Left ventricle myocardium inferior (tissue), 1 donor: ENCODE data around the gene ARL15. TPM values are rescaled to one million over a fixed set of nuclear protein-coding genes. Genes with fewer than 3 reads are reported as not detected.

Source experiments
- DNase-seq: peaks from one replicate; pipeline ENCODE4 v3.0.0-alpha.2; 2020
- H3K27ac ChIP-seq: fragments of 200-600 bp; replicated peaks from 2 replicates; pipeline ENCODE4 v1.8.0; 2021
- H3K27me3 ChIP-seq: fragments of 200-600 bp; 2 replicates; pipeline ENCODE4 v1.8.0; 2021; ENCODE audit warnings: low read depth
- H3K36me3 ChIP-seq: fragments of 200-600 bp; 2 replicates; pipeline ENCODE4 v1.8.0; 2021
- H3K4me1 ChIP-seq: fragments of 200-600 bp; 2 replicates; pipeline ENCODE4 v1.8.0; 2021
- H3K4me3 ChIP-seq: fragments of 200-600 bp; 2 replicates; pipeline ENCODE4 v1.8.0; 2021; ENCODE audit warnings: mild to moderate bottlenecking, moderate library complexity
- H3K9me3 ChIP-seq: fragments of 200-600 bp; replicated peaks from 2 replicates; pipeline ENCODE4 v1.8.0; 2021
- intact Hi-C: fragments of 100-400 bp; cut with micrococcal nuclease; formaldehyde crosslinking; loops from one replicate; pipeline ENCODE4 v1.11.0; 2022
- total RNA-seq: library from RNA; stranded (reverse); fragmentation: NEBNext Ultra II Directional; extraction: Animal tissue kit (Norgen Biotek cat#: 25700); gene quantifications from one replicate; pipeline ENCODE4 v1.2.1, GENCODE V29; 2021
- TF ChIP-seq, protein P1 (sequence below): fragments of 200-600 bp; IDR thresholded peaks from 2 replicates; pipeline ENCODE4 v1.8.0; 2021; ENCODE audit warnings: antibody characterized with exemption, mild to moderate bottlenecking, borderline replicate concordance
- donor health status: DM: no; HTN: yes; CAD: no; lungs with severe emphysema.

Gene ARL15
- total RNA-seq, 1 donor from 2014 or later, result 18.2 TPM

DNA sequence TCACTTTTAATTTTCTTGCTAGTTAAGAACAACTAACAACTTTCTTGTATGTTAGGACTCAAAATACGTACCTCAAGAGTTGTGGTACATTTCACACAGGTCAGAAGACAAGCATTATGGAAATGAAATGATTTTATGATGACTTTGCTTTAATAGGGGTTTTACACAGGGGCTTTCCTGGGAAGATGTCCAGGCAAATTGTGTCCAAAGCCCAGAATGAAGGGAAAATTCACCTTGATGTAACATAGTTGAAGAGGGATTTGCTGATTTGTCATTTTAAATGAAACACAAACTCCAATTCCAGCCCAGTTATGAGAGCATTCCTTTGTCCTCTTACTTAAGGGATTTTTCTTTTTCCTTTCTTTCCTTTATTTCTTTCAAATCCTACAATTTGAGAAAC is 89.2 kb downstream of the ARL15 start:
- intact Hi-C loops, result loop anchor here (10.0 kb wide), 1 partner anchor 1056 kb away; no protein-coding TSS in a partner anchor
- H3K4me3 ChIP-seq, result no peak overlapping the region
- no peak for DNase-seq

DNA sequence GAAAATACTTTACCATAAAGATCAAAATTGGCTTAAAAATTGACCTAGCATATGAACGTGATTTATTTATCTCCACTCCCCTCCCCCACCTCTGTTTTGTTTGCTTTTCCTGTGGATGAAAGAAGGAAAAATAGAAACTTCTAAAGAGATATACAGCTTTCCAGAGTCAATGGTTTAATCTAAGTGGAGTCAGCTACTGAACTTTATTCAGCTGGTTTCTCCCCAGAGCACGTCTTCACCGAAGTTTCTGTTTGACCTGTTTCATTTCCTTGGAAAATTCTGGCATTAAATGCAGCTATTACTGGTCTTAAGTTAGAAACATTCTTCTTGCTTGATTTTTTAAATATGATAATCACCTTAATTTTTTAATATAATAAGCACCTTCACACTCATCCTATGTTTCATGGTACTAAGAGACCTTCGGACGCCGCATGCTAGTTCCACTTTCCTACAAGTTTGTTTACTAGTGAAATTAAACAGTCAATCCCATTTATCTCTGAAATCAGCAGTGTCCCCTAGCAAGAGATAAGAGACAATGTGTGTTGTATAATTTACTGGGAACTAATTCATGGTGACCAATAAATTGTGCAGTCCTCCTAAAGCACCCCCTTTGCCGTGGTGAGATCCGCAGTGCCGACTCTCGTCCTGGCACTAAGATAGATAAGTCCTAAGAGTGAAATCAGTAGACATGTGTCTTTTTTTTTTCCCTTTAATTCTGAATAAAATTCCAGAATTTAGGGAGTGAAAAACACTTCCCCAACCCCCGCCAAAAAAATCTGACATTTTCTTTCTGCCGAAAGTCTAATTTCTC is 89.9 kb downstream of the ARL15 start:
- no peaks in the 10 kb centered on the region for H3K9me3 ChIP-seq
- H3K36me3 ChIP-seq, result no peaks in the 10 kb centered on the region
- no peak for DNase-seq
- peaks cover 17% of the 10 kb centered on the region for H3K4me1 ChIP-seq
- intact Hi-C loops, result loop anchor here (10.0 kb wide), 1 partner anchor 1056 kb away; no protein-coding TSS in a partner anchor
- TF ChIP-seq, protein P1, sequence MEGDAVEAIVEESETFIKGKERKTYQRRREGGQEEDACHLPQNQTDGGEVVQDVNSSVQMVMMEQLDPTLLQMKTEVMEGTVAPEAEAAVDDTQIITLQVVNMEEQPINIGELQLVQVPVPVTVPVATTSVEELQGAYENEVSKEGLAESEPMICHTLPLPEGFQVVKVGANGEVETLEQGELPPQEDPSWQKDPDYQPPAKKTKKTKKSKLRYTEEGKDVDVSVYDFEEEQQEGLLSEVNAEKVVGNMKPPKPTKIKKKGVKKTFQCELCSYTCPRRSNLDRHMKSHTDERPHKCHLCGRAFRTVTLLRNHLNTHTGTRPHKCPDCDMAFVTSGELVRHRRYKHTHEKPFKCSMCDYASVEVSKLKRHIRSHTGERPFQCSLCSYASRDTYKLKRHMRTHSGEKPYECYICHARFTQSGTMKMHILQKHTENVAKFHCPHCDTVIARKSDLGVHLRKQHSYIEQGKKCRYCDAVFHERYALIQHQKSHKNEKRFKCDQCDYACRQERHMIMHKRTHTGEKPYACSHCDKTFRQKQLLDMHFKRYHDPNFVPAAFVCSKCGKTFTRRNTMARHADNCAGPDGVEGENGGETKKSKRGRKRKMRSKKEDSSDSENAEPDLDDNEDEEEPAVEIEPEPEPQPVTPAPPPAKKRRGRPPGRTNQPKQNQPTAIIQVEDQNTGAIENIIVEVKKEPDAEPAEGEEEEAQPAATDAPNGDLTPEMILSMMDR, result no peak
- no peak overlapping the region for H3K27ac ChIP-seq
- no peaks in the 10 kb centered on the region for H3K27me3 ChIP-seq
- H3K4me3 ChIP-seq, result no peak overlapping the region

More for the DNA sequence above, 89.2 kb downstream of the ARL15 start:
- H3K4me1 ChIP-seq, result peaks cover 17% of the 10 kb centered on the region
- no peaks in the 10 kb centered on the region for H3K9me3 ChIP-seq
- H3K27ac ChIP-seq, result no peak overlapping the region
- TF ChIP-seq, protein P1, result no peak
- no peaks in the 10 kb centered on the region for H3K27me3 ChIP-seq
- no peaks in the 10 kb centered on the region for H3K36me3 ChIP-seq

DNA sequence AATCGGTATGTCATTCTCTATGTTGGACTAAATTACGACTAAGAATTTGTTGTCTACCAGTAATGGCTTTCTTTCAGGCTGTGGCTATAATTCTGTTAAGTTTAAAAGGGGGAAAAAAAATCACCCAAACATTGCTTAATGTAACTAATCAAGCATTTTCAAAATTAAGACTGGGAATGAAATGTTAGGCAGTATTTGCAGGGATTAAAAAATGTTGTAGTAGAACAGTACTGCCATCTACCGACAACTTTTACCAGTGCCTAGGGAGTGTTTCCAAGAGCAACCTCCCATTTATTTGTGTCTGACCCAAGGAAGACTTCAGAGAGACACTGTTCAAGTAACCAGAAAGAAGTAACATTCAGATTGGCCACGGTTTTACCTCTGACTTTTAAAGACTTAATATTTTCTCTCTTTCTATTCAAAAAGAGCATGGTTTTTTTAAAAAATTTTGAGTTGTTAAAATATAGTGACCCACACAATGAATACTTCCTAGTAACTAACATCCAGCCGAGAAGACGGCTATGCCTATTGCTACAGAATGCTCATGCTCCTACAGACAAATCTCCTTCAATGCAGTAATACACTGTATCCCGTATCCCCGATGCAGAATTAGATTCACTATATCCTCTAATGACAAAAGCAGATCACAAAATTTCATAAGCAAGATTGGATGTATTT is 92.4 kb downstream of the ARL15 start:
- intact Hi-C loops, result loop anchor here (5.0 kb wide), 1 partner anchor 741 kb away; no protein-coding TSS in a partner anchor
- Histone ChIP-seq H3K36me3 (no peaks in the 10 kb centered on the region), H3K4me1 (peaks cover 25% of the 10 kb centered on the region), H3K27me3 (no peaks in the 10 kb centered on the region), H3K9me3 (no peaks in the 10 kb centered on the region), H3K27ac (no peak overlapping the region), H3K4me3 (no peak overlapping the region)
- no peak for DNase-seq
- TF ChIP-seq, protein P1, result peak; percentile 89

DNA sequence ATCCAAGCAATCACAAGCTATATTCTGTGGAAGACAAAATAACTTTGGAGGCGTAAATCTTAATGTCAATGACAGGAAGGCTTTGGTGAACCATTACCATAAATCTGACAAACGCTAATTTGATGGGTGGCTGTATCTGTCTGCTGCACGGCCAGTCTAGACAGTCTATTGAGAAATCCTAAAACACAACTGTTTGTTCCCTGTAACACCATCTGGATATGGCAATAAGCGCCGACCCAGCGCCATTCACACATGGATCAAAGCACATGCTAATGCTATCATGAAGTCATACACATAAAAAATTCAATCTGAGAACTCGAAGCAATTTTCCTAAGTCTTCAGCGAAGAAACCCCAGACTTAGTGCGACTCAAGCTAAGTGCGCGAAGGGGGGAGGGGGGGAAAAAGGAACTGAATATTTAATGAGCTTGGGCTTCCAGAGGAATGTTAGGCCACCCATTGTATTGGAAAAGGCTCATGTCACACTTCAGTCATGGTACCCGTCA is 95.1 kb downstream of the ARL15 start:
- Histone ChIP-seq H3K27ac (no peak overlapping the region), H3K36me3 (no peaks in the 10 kb centered on the region), H3K9me3 (no peaks in the 10 kb centered on the region), H3K4me3 (no peak overlapping the region), H3K27me3 (no peaks in the 10 kb centered on the region), H3K4me1 (peaks cover 43% of the 10 kb centered on the region)
- TF ChIP-seq, protein P1, result no peak
- intact Hi-C loops, result loop anchor here (5.0 kb wide), 1 partner anchor 738 kb away; no protein-coding TSS in a partner anchor
- DNase-seq, result no peak

DNA sequence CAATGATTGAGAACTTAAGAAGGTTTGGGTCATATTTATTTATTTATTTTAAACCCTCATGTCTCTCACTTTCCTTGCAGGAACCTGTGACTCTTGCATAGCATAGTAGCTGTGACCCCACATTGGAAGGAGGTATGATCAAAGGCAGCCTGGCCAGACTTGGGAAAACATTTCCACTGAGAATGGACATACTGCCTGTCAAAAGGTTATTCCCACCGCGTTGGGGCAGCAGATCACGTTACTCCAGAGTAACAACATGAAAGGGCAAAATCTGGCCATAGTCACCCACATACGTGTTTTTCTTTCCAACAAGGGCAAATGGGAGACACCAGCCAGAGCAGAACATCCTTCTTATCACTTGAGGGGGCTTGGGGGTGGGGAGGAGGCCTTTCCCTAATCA is 95.7 kb downstream of the ARL15 start:
- intact Hi-C loops, result loop anchor here (5.0 kb wide), 1 partner anchor 737 kb away; no protein-coding TSS in a partner anchor
- DNase-seq, result no peak
- Histone ChIP-seq H3K27me3 (no peaks in the 10 kb centered on the region), H3K27ac (no peak overlapping the region), H3K4me1 (peaks cover 40% of the 10 kb centered on the region), H3K9me3 (no peaks in the 10 kb centered on the region), H3K4me3 (no peak overlapping the region), H3K36me3 (no peaks in the 10 kb centered on the region)
- TF ChIP-seq, protein P1, result no peak
